Mesothelial cell of epicardium (in vitro differentiated cells): ENCODE results near the gene HMGCS1. TPM values are rescaled to one million over a fixed set of nuclear protein-coding genes. Genes with fewer than 3 reads are reported as not detected.

Experiments used
- DNase-seq, 2 experiments: peaks; one replicate each; pipeline ENCODE4 v3.0.0; 2021; ENCODE audit warnings: low spot score in 2 of 2; ENCODE audit not compliant: unreplicated experiment in 2 of 2
- H3K27ac Mint-ChIP-seq: 2 replicates; pipeline ENCODE4 v1.8.0; 2021; ENCODE audit warnings: mixed read lengths
- H3K27me3 Mint-ChIP-seq: 2 replicates; pipeline ENCODE4 v1.8.0; 2021; ENCODE audit warnings: low read depth, mixed read lengths
- H3K36me3 Mint-ChIP-seq: 2 replicates; pipeline ENCODE4 v1.8.0; 2021; ENCODE audit warnings: mixed read lengths
- H3K4me1 Mint-ChIP-seq: 2 replicates; pipeline ENCODE4 v1.8.0; 2021; ENCODE audit warnings: mixed read lengths
- H3K4me3 Mint-ChIP-seq: 2 replicates; pipeline ENCODE4 v1.8.0; 2021; ENCODE audit warnings: mild to moderate bottlenecking, moderate library complexity, mixed read lengths
- H3K9me3 Mint-ChIP-seq: 2 replicates; pipeline ENCODE4 v1.8.0; 2021; ENCODE audit warnings: mixed read lengths
- CTCF ChIP-seq: fragments of 200-600 bp; sonication (generic); IDR thresholded peaks from one replicate; pipeline ENCODE4 v1.5.0; 2021; ENCODE audit warnings: antibody characterized with exemption; ENCODE audit not compliant: unreplicated experiment
- total RNA-seq: library from RNA; stranded (reverse); gene quantifications from 3 replicates; pipeline ENCODE4 v1.2.1, GENCODE V29; 2021

Gene HMGCS1
- total RNA-seq, 1 donor from 2014 or later = 129 TPM

GRCh38 chr5:43354774-43355173, 41.6 kb upstream of the HMGCS1 start:
- peaks cover 3% of the 10 kb centered on the region for H3K36me3 Mint-ChIP-seq
- peaks cover 10% of the 10 kb centered on the region for H3K9me3 Mint-ChIP-seq
- no peak overlapping the region for H3K4me3 Mint-ChIP-seq
- no peak for TF ChIP-seq CTCF
- peaks cover 6% of the 10 kb centered on the region for H3K4me1 Mint-ChIP-seq
- no peaks in the 10 kb centered on the region for H3K27me3 Mint-ChIP-seq
- DNase-seq = no peak
- no peak overlapping the region for H3K27ac Mint-ChIP-seq

- Mint-ChIP-seq H3K27ac (no peak overlapping the region), H3K27me3 (no peaks in the 10 kb centered on the region), H3K9me3 (no peaks in the 10 kb centered on the region), H3K4me1 (peaks cover 6% of the 10 kb centered on the region), H3K4me3 (no peak overlapping the region), H3K36me3 (no peaks in the 10 kb centered on the region)
- TF ChIP-seq CTCF = no peak
- DNase-seq = no peak
These were observed 40.5 kb upstream of the HMGCS1 start for GRCh38 chr5:43353668-43354067.

GRCh38 chr5:43352915-43353314, 39.7 kb upstream of the HMGCS1 start:
- Mint-ChIP-seq H3K4me1 (peaks cover 6% of the 10 kb centered on the region), H3K27me3 (no peaks in the 10 kb centered on the region), H3K4me3 (no peak overlapping the region), H3K27ac (no peak overlapping the region), H3K9me3 (no peaks in the 10 kb centered on the region), H3K36me3 (no peaks in the 10 kb centered on the region)
- DNase-seq = no peak
- no peak for TF ChIP-seq CTCF

GRCh38 chr5:43352131-43352530, 38.9 kb upstream of the HMGCS1 start:
- no peaks in the 10 kb centered on the region for H3K36me3 Mint-ChIP-seq
- no peak for TF ChIP-seq CTCF
- H3K9me3 Mint-ChIP-seq = no peaks in the 10 kb centered on the region
- H3K4me1 Mint-ChIP-seq = peaks cover 6% of the 10 kb centered on the region
- no peaks in the 10 kb centered on the region for H3K27me3 Mint-ChIP-seq
- DNase-seq = no peak
- H3K27ac Mint-ChIP-seq = no peak overlapping the region
- H3K4me3 Mint-ChIP-seq = no peak overlapping the region

- H3K36me3 Mint-ChIP-seq = no peaks in the 10 kb centered on the region
These were observed 35.7 kb upstream of the HMGCS1 start for GRCh38 chr5:43348861-43349363.

More at GRCh38 chr5:43348861-43349363, 35.7 kb upstream of the HMGCS1 start:
- TF ChIP-seq CTCF = no peak
- no peak overlapping the region for H3K27ac Mint-ChIP-seq
- H3K4me3 Mint-ChIP-seq = no peak overlapping the region
- H3K9me3 Mint-ChIP-seq = peaks cover 2% of the 10 kb centered on the region
- no peaks in the 10 kb centered on the region for H3K27me3 Mint-ChIP-seq
- H3K4me1 Mint-ChIP-seq = no peaks in the 10 kb centered on the region
- no peak for DNase-seq
